H1 (cell line): ENCODE data around the gene BTAF1.

Experiments
- POLR2A ChIP-seq, 2 experiments: IDR thresholded peaks; 1 replicate in 1 of 2; 2 replicates in 1 of 2; pipeline ENCODE4 v1.6.1; 2011; ENCODE audit warnings: low read depth in 2 of 2, low read length in 2 of 2, mild to moderate bottlenecking in 2 of 2; ENCODE audit errors: control extremely low read depth in 1 of 2
- TBP ChIP-seq: IDR thresholded peaks from 2 replicates; pipeline ENCODE4 v1.6.1; 2011; ENCODE audit warnings: low read depth, low read length, improper control_type of control experiment

DNA sequence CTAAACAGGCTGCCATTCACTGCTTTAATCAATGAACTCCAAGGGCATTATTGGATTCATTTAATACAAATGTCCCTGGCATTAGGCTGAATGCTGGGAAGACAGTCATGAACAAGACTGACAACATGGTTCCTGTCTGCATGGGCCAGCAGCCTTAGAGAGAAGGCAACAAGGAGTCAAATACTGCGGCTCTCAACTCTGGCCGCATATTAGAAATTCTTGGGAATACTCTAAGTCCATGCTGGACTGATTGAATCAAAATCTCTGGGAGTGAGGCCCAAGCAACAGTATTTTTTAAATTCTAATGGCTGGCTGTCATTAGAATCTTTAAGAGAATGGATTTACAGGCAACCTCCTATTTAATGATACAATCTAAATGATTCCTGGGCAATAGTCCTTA lies 48.4 kb upstream of the BTAF1 start:
- no peak for TF ChIP-seq TBP
- no peak for TF ChIP-seq POLR2A (IDR thresholded peaks at IDR 0.05; ENCODE audit: control extremely low read depth in 1 of 2, low read depth in 2 of 2, low read length in 2 of 2)
